ENCODE results near the gene GPR3. TPM values are rescaled to one million over a fixed set of nuclear protein-coding genes. Genes with fewer than 3 reads are reported as not detected.

GPR3 gene
- total RNA-seq: under 1 TPM; 0.47 to 0.66 TPM

GRCh38 chr1:27392096-27392777, at the start of gene GPR3:
Gene GPR3, plus strand, starts transcription at chr1:27392622. Its CDS starts 1,177 bp downstream, at chr1:27393799.
- H3K9me3 Mint-ChIP-seq (ENCODE audit: insufficient read depth): no peaks in the 10 kb centered on the region
- DNase-seq (peak; percentile 95), ATAC-seq (peak; percentile 94)
- no peaks in the 10 kb centered on the region for H3K36me3 Mint-ChIP-seq (ENCODE audit: low read depth)
- ChIA-PET POLR2A (interaction anchor here (1.1 kb wide), 1 partner anchor 25 kb away, joined by 3 read pairs; the partner anchor contains the start of gene MAP3K6), CTCF (interaction anchor here (0.9 to 3.2 kb wide), 12 partner anchors 9 to 347 kb away, joined by 3 to 62 read pairs (median 5); partner anchors contain the start of genes CD164L2 and WASF2)
- peak within 1 kb of the TSS; percentile 82 for H3K27ac Mint-ChIP-seq
- peaks cover 25% of the 10 kb centered on the region for H3K4me1 Mint-ChIP-seq (ENCODE audit: low read depth)
- peaks cover 12% of the 10 kb centered on the region for H3K27me3 Mint-ChIP-seq (ENCODE audit: low read depth)
- H3K4me3 Mint-ChIP-seq: peak within 1 kb of the TSS; percentile 74

- no peaks in the 10 kb centered on the region for H3K9me3 Mint-ChIP-seq (ENCODE audit: insufficient read depth)
- peak overlapping the region; percentile 96 for H3K27ac Mint-ChIP-seq
- H3K4me1 Mint-ChIP-seq (ENCODE audit: low read depth): peaks cover 56% of the 10 kb centered on the region
- DNase-seq: peak; percentile 85
- ChIA-PET CTCF (interaction anchor here (0.8 to 7.2 kb wide), 12 partner anchors 10 to 52 kb away, joined by 3 to 99 read pairs (median 5); partner anchors contain the start of gene MAP3K6), POLR2A (interaction anchor here (0.5 to 5.0 kb wide), 10 partner anchors 13 to 259 kb away, joined by 3 to 56 read pairs (median 4); no protein-coding TSS in a partner anchor)
- H3K4me3 Mint-ChIP-seq: peak overlapping the region; percentile 91
- H3K27me3 Mint-ChIP-seq (ENCODE audit: low read depth): no peaks in the 10 kb centered on the region
- ATAC-seq: peak; percentile 72
- H3K36me3 Mint-ChIP-seq (ENCODE audit: low read depth): peaks cover 37% of the 10 kb centered on the region
These were observed 49.4 kb upstream of the GPR3 start for GRCh38 chr1:27342778-27343638.

- peak overlapping the region; percentile 96 for H3K27ac Mint-ChIP-seq
- ATAC-seq (no peak), DNase-seq (no peak)
- peak overlapping the region; percentile 91 for H3K4me3 Mint-ChIP-seq
- CTCF ChIA-PET: interaction anchor here (0.8 to 7.2 kb wide), 8 partner anchors 11 to 52 kb away, joined by 3 to 99 read pairs (median 5); partner anchors contain the start of gene MAP3K6
- no peaks in the 10 kb centered on the region for H3K9me3 Mint-ChIP-seq (ENCODE audit: insufficient read depth)
- H3K4me1 Mint-ChIP-seq (ENCODE audit: low read depth): peaks cover 56% of the 10 kb centered on the region
- H3K36me3 Mint-ChIP-seq (ENCODE audit: low read depth): peaks cover 37% of the 10 kb centered on the region
- no peaks in the 10 kb centered on the region for H3K27me3 Mint-ChIP-seq (ENCODE audit: low read depth)
- POLR2A ChIA-PET: interaction anchor here (0.6 to 5.0 kb wide), 4 partner anchors 13 to 258 kb away, joined by 3 to 56 read pairs (median 3); no protein-coding TSS in a partner anchor
These were observed 48.8 kb upstream of the GPR3 start for GRCh38 chr1:27343639-27344025.

- no peaks in the 10 kb centered on the region for H3K27me3 Mint-ChIP-seq (ENCODE audit: low read depth)
- peaks cover 33% of the 10 kb centered on the region for H3K36me3 Mint-ChIP-seq (ENCODE audit: low read depth)
- H3K4me1 Mint-ChIP-seq (ENCODE audit: low read depth): peaks cover 49% of the 10 kb centered on the region
- CTCF ChIA-PET: interaction anchor here (0.7 to 7.2 kb wide), 7 partner anchors 12 to 324 kb away, joined by 3 to 99 read pairs (median 5); partner anchors contain the start of genes GPR3 and MAP3K6
- DNase-seq (no peak), ATAC-seq (no peak)
- POLR2A ChIA-PET: interaction anchor here (5.0 kb wide), 1 partner anchor 11 kb away, joined by 56 read pairs; no protein-coding TSS in a partner anchor
- H3K4me3 Mint-ChIP-seq: no peak overlapping the region
- H3K9me3 Mint-ChIP-seq (ENCODE audit: insufficient read depth): no peaks in the 10 kb centered on the region
- no peak overlapping the region for H3K27ac Mint-ChIP-seq
These were observed 47.1 kb upstream of the GPR3 start for GRCh38 chr1:27345272-27345671.

- Mint-ChIP-seq H3K27ac (peak overlapping the region; percentile 5), H3K4me3 (no peak overlapping the region), H3K27me3 (ENCODE audit: low read depth) (no peaks in the 10 kb centered on the region), H3K36me3 (ENCODE audit: low read depth) (peaks cover 33% of the 10 kb centered on the region), H3K4me1 (ENCODE audit: low read depth) (peaks cover 42% of the 10 kb centered on the region), H3K9me3 (ENCODE audit: insufficient read depth) (no peaks in the 10 kb centered on the region)
- ChIA-PET CTCF (interaction anchor here (0.9 to 7.2 kb wide), 5 partner anchors 11 to 50 kb away, joined by 3 to 99 read pairs (median 4); partner anchors contain the start of gene GPR3), POLR2A (interaction anchor here (1.1 kb wide), 1 partner anchor 10 kb away, joined by 3 read pairs; no protein-coding TSS in a partner anchor)
- ATAC-seq: no peak
- DNase-seq: no peak
These were observed 46.1 kb upstream of the GPR3 start for GRCh38 chr1:27346357-27346756.

GRCh38 chr1:27346991-27347624, 45.3 kb upstream of the GPR3 start:
- Mint-ChIP-seq H3K9me3 (ENCODE audit: insufficient read depth) (no peaks in the 10 kb centered on the region), H3K27me3 (ENCODE audit: low read depth) (no peaks in the 10 kb centered on the region), H3K27ac (no peak overlapping the region), H3K4me1 (ENCODE audit: low read depth) (peaks cover 35% of the 10 kb centered on the region), H3K36me3 (ENCODE audit: low read depth) (peaks cover 33% of the 10 kb centered on the region), H3K4me3 (no peak overlapping the region)
- ChIA-PET POLR2A (interaction anchor here (1.1 kb wide), 1 partner anchor 10 kb away, joined by 3 read pairs; no protein-coding TSS in a partner anchor), CTCF (interaction anchor here (0.9 to 7.2 kb wide), 4 partner anchors 11 to 51 kb away, joined by 3 to 99 read pairs (median 10); no protein-coding TSS in a partner anchor)
- ATAC-seq (no peak), DNase-seq (no peak)

GRCh38 chr1:27348861-27349783, 43.3 kb upstream of the GPR3 start:
- Mint-ChIP-seq H3K4me3 (peak overlapping the region; percentile 40), H3K4me1 (ENCODE audit: low read depth) (peaks cover 17% of the 10 kb centered on the region), H3K27me3 (ENCODE audit: low read depth) (no peaks in the 10 kb centered on the region), H3K27ac (no peak overlapping the region), H3K9me3 (ENCODE audit: insufficient read depth) (no peaks in the 10 kb centered on the region), H3K36me3 (ENCODE audit: low read depth) (peaks cover 18% of the 10 kb centered on the region)
- ChIA-PET POLR2A (interaction anchor here (1.2 to 1.4 kb wide), 2 partner anchors 9 to 16 kb away, joined by 5 to 6 read pairs; no protein-coding TSS in a partner anchor), CTCF (interaction anchor here (2.0 to 2.2 kb wide), 2 partner anchors 9 to 16 kb away, joined by 10 to 11 read pairs; no protein-coding TSS in a partner anchor)
- peak; percentile 36 for DNase-seq
- ATAC-seq: peak; percentile 65

- H3K4me3 Mint-ChIP-seq: no peak overlapping the region
These were observed 42.4 kb upstream of the GPR3 start for GRCh38 chr1:27349784-27350662.

GRCh38 chr1:27350663-27351540, 41.5 kb upstream of the GPR3 start:
- ATAC-seq (no peak), DNase-seq (no peak)
- H3K9me3 Mint-ChIP-seq (ENCODE audit: insufficient read depth): no peaks in the 10 kb centered on the region
- peaks cover 14% of the 10 kb centered on the region for H3K36me3 Mint-ChIP-seq (ENCODE audit: low read depth)
- ChIA-PET CTCF (interaction anchor here (1.2 kb wide), 1 partner anchor 19 kb away, joined by 3 read pairs; no protein-coding TSS in a partner anchor), POLR2A (no interaction called here)
- no peaks in the 10 kb centered on the region for H3K27me3 Mint-ChIP-seq (ENCODE audit: low read depth)
- peaks cover 21% of the 10 kb centered on the region for H3K4me1 Mint-ChIP-seq (ENCODE audit: low read depth)
- no peak overlapping the region for H3K27ac Mint-ChIP-seq
- no peak overlapping the region for H3K4me3 Mint-ChIP-seq

More at GRCh38 chr1:27349784-27350662, 42.4 kb upstream of the GPR3 start:
- Mint-ChIP-seq H3K36me3 (ENCODE audit: low read depth) (peaks cover 15% of the 10 kb centered on the region), H3K4me1 (ENCODE audit: low read depth) (peaks cover 12% of the 10 kb centered on the region), H3K27me3 (ENCODE audit: low read depth) (no peaks in the 10 kb centered on the region), H3K9me3 (ENCODE audit: insufficient read depth) (no peaks in the 10 kb centered on the region), H3K27ac (no peak overlapping the region)
- ChIA-PET POLR2A (no interaction called here), CTCF (interaction anchor here (2.0 to 2.2 kb wide), 2 partner anchors 8 to 17 kb away, joined by 10 to 11 read pairs; no protein-coding TSS in a partner anchor)
- ATAC-seq (no peak), DNase-seq (no peak)
